Choroid plexus epithelial cell (primary cell): ENCODE results near the gene PTPN5.
"Not testable (repeated sequence)": the region's sequence is repeated elsewhere in the genome, so short reads cannot be mapped to it uniquely, and the experiment has no call there.

Experiments
- DNase-seq: peaks from one replicate; pipeline ENCODE4 v3.0.0-alpha.2; 2010; ENCODE audit warnings: low read depth
- H3K4me3 ChIP-seq: 2 replicates; pipeline ENCODE4 v1.5.1; 2011; ENCODE audit warnings: low read depth, mild to moderate bottlenecking, control low read depth, low read length, moderate library complexity
- CTCF ChIP-seq: conservative IDR thresholded peaks from 2 replicates; pipeline ENCODE4 v1.5.1; 2011; ENCODE audit warnings: low read depth, mild to moderate bottlenecking, control low read depth, inconsistent platforms, low read length, moderate library complexity

Gene PTPN5

GRCh38 chr11:18791207-18791968, at the start of gene PTPN5:
PTPN5 (minus strand) TSS chr11:18791798; CDS start chr11:18771958, 19,840 bp downstream.
- peak within 1 kb of the TSS; percentile 34 for H3K4me3 ChIP-seq
- no peak for TF ChIP-seq CTCF
- DNase-seq = peak; percentile 13

GRCh38 chr11:18836417-18836816, 44.8 kb upstream of the PTPN5 start:
- no peak overlapping the region for H3K4me3 ChIP-seq
- TF ChIP-seq CTCF = no peak
- no peak for DNase-seq

GRCh38 chr11:18834754-18835466, 43.3 kb upstream of the PTPN5 start:
- H3K4me3 ChIP-seq = no peak overlapping the region
- TF ChIP-seq CTCF = no peak
- no peak for DNase-seq

GRCh38 chr11:18820160-18820559, 28.6 kb upstream of the PTPN5 start:
- not testable (repeated sequence) for H3K4me3 ChIP-seq, DNase-seq

- DNase-seq = no peak
- TF ChIP-seq CTCF = no peak
- H3K4me3 ChIP-seq = no peak overlapping the region
Observed at GRCh38 chr11:18804199-18804999, 12.8 kb upstream of the PTPN5 start.

- H3K4me3 ChIP-seq = no peak overlapping the region
- peak; percentile 89 for DNase-seq
- peak; percentile 79 for TF ChIP-seq CTCF
Observed at GRCh38 chr11:18802381-18803257, 11.0 kb upstream of the PTPN5 start.
